Myocyte (in vitro differentiated cells): ENCODE results near the gene RRAS. TPM values are rescaled to one million over a fixed set of nuclear protein-coding genes. Genes with fewer than 3 reads are reported as not detected.
A peak's percentile ranks its signal among the peaks of the same experiment; 100 is the strongest.

Experiments
- DNase-seq: peaks from one replicate; pipeline ENCODE4 v3.0.0-alpha.2; 2012; ENCODE audit warnings: low read depth
- polyA plus RNA-seq: library from polyadenylated mRNA; unstranded; fragments of >200 nt; gene quantifications from one replicate; pipeline ENCODE4 v1.2.1, GENCODE V29; 2012; ENCODE audit warnings: missing spikeins
- total RNA-seq: library from RNA; depleted of rRNA; stranded (reverse); fragments of >200 nt; gene quantifications from 2 replicates; pipeline ENCODE4 v1.2.3, GENCODE V29; 2014

RRAS gene
- 29.8 and 42.1 TPM in 2 replicates for total RNA-seq
- polyA plus RNA-seq = 213 TPM

DNA sequence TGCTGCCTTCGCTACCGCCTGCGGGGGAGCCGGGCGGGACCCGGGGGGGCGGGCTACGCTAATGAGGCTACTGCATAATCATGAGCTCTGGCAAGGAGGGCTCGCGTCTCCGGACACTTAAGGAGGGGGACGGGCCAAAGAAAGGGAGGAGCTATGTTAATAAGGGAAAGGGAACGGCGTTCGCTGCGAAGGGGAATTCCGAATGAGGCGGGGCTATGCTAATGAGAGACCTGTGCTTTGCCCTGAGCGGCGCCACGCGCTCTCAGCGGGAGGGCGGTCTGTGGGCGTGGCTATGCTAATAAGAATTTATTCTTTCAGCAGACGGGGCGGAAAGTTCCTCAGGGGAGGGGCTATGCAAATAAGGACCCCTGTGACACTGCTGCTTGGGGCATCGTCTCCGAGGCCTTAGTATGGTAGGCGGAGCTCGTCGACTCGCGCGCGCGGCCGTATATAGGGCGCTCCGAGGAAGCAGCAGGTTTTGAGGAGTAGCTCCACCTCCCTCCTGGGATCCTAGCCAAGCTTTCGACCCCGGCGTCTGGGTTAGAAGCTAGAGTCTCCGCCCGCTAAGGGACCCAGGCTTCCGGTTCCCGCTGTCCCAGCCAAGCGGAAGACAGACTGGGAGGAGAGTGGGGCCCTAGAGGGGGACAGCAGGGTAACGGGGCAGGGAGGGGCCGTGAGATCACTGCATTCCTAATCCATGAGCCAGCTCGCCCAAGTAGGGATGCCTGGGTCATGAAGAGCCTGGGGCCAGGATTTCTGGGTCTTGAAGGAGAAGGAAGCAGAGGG lies at the start of gene RRAS:
Gene RRAS (minus strand): TSS at position 31 of the 786 bp plus-strand sequence. CDS start 45 bp downstream, outside the sequence.
- peak; percentile 100 for DNase-seq

DNA sequence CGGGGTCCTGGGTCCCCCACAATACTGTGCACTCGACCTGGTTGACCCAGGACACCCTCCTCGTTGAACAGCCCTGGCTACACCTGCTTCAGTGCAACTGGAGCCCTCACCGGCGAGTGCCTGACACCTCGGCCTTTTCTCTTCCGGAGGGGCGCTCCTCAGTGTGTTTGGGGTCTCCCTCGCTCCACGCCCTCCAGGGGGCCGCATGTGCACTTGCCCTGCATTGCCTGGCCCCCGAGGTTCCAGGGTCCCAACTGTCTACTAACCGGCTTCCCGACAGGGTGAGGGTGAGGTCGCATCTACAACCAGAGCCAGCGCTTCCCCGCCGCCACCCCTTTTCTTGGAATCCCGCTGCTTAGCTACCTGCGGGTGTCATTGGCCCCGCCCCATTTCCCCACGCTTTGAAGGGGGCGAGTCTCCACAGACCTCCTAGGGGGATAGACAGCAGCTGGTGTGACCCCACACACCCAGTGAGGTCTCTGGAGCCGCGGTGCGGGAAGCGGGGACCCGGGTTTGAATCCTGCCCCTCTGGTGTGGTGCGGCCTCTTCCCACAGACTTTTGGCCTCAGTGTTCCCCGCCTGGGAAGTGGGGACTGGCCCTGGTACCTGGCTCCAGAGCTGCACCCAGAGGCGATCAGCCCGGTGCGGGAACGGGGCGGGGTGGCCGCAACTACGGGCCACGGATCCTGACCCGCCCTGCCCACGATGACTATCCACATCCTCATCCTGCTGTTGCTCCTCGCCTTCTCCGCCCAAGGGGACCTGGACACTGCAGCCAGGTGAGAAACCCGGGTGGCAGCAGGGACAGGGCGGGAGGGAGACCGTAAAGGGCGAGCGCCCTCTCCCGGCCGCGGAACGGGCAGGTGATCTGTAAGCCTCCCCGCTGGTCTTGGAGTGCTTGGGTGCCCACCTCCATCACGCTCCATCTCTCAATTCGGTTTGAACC lies 49.5 kb upstream of the RRAS start, which contains the start of gene ADM5:
Gene ADM5 (plus strand): TSS at position 462 of the 946 bp plus-strand sequence. CDS start 244 bp downstream, at position 706.
- DNase-seq = no peak

DNA sequence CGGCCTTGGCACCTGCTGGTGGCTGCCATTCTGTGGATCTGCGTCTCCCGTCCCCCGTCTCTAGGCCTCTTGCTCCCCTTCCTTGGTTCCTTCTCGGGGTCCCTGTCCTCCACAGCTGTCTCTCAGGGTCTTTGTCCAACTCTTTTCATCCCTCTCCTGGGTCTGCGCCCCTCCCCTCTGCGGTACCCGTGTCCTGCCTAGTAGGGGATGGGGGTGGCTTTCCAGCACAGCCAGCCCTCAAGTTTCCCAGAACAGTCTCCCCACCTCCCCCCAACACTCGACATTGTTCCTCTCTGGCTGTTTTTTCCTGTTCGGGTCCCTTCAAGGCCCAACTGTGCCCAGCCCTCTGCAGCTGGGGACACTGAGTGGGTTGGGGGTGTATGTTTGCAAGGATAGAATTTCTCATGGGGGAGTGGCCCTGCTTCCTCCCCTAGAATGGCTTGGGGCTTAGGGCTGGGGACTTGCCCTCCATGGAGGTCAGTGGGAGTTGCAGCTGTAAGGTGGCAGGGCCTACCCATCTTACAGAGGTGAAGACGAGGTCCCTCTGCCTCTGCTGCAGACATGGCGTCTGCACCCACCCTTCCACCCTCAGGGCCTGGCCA lies 48.7 kb upstream of the RRAS start:
- no peak for DNase-seq

DNA sequence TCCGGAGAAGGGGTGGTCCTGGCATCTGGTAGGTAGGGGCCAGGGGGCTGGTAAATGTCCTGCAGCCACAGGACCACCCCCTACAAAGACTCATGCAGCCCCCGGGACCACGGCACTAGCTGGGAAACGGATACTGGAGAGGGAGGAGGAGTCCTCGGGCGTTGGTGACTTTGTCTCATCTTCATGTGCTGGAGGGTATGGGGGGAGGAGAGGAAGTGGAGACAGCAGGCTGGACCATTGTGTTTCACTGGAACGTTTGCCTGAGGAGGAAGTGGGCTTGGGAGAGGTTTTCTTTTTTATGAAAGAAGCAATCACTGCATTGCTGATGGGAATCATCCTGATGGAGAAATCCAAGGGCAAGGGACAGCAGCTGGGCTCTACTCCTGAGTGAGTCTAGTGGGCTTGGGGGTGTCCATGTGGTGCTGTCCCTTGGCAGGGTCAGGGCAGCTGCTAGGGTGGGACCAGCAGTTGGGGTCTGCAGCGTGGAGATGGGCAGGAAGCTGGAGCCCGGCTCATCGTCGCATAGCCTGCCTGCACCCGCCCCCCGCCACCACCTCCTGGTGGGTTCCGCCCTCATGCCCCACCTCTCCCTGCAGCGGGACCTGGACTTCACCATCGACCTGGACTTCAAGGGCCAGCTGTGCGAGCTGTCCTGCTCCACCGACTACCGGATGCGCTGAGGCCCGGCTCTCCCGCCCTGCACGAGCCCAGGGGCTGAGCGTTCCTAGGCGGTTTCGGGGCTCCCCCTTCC lies 47.8 kb upstream of the RRAS start:
- DNase-seq = no peak

DNA sequence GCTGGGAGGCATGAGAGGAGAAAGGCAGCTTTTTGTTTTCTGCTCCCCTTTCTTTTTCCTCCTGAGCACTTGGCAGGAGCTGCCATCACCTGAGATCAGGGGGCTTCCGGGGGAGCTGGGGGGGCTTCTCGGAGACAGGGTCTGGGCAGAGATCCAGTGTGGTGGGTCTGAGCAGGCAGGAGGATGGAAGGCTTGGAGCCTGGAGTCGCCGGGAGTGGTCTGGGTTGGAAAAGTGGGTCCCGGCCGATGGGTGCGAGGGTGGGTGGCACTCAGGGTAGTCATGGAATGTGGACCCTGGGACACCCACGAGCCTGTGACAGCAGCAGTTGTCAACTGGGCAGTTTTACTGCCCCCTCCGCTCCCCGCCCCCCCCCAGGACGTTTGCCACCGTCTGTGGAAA lies 47.2 kb upstream of the RRAS start:
- no peak for DNase-seq

DNA sequence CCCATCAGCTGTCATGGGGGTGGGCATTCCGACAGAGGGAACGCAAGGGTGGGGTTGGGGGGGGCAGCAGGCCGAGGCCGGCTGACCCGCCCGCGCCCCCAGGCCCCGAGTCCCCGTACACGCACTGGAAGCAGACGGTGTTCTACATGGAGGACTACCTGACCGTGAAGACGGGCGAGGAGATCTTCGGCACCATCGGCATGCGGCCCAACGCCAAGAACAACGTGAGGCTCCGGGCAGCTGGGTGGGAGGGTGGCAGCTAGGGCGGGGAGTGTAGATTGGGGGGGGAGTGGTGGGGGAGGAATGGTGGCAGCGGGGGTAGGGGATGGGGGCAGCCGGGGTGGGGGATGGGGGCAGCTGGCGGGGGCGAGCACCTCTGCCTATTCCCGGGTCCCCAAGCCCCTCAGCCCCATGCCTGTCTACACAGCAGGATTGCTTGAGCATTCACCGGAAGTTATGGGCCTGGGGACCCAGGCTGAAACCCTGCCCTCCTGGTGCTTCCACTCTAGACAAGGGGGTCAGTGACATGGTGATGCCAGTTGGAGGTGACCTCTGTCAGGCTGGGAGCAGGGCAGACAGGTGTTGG lies 46.7 kb upstream of the RRAS start:
- DNase-seq = no peak

DNA sequence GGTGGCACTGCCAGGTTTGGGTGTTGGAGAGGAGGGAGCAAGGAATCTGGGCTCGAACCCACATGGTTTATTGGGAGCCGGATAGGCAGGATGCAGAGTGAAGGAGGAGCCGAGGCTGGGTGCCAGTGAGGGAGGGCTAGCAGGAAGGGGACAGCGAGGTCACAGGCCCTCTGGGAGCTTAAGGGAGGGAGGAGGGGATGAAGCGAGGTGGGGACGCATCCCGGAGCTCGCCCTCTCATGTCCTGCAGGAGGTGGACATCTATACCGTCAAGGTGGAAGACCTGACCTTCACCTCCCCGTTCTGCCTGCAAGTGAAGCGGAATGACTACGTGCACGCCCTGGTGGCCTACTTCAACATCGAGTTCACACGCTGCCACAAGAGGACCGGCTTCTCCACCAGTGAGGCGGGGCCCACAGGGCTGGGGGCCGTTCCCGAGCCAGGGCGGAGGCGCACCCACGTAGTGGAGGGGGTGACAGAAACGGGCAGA lies 45.9 kb upstream of the RRAS start:
- no peak for DNase-seq

DNA sequence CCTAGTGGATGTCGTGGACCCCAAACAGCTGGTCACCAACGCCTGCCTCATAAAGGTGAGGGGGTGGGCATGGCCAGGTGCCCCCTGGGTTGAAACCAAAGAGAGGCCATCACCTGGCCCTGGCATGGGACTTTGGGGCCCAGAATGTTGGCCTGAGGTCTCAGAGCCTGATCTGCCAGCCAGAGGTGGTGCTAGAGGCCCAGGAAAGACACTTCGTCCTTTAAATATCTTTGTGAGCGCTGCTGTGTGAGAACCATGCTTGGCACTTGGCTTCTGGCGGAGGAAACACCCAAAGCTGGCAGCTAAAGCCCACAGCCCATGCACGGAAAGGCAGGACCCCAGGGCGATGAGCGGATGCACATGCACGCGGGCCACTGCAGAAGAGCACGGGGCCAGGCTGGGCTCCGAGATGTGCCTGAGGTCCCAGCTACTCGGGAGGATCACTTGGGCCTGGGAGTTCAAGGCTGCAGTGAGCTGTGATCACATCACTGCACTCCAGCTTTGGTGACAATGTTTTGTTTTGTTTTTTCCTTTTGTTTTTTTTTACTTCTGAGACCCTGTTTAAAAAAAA lies 45.1 kb upstream of the RRAS start:
- DNase-seq = no peak

DNA sequence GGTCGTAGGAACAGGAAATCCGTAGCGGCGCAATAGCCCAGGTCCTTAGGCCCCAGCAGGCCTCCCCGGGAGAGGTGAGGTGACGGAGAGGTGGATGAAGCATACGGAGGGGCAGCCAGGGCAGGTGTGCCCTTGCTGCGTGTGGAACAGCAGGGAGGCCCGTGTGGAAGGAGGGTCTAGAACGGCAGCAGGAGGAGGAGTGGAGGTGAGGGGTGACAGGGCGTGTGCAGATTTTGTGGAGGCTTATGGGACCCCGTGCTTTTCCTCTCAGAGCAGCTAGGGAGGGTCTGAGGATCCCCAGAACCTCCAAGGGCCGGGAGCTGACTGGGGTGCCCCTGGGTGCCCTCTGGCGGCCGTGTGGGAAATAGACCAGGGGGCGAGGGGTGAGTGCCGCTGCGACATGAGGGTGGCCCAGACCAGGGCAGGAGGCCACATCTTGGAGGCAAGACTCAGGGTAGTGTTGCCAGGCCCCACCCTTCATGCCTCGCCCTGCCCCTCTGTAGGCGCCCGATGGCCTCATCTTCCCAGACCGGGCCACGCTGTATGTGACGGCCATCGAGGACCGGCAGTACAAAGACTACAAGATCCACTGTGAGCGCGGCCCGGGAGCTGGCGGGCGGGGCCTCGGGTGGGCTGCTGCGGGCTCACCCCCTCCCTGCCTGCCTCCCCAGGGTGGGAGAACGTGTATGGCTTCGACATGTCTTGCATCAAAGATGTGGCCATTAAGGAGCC lies 44.5 kb upstream of the RRAS start:
- peak; percentile 15 for DNase-seq

DNA sequence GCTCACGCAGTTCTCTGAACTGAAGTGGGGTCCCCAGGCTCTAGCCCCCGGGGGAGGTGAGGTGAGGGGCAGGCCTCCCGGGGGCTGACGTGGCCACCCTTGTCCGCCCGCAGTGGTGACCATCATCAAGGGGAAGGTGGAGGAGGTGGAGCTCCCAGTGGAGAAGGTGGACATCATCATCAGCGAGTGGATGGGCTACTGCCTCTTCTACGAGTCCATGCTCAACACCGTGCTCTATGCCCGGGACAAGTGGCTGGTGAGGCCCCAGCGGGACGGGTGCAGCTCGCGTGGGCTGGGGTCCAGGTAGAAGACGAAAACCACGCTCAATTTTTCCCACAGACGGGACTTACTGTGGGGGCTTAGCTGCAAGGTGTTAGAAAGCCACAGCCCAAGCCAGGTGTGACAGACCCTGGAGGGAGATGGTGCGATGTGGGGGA lies 43.9 kb upstream of the RRAS start:
- no peak for DNase-seq

DNA sequence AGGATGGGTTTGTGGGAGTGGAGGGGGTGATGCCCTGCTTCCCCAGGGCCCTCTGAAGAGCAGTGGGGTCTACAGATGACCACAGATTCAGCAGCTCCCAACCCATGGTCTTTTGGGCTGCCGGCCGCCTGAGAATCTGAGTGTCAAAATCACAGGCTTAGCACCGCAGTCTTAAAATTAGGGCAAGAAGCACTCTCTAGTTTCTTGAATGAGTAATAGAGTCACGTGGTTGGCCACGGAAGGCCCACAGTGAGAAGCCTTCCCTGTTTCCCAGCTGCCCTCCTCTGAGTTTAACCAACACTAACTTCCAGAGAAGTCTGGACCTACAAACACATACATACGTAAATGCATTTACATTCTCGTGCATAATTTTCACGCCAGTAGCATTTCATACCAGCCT lies 42.3 kb upstream of the RRAS start:
- peak; percentile 26 for DNase-seq

DNA sequence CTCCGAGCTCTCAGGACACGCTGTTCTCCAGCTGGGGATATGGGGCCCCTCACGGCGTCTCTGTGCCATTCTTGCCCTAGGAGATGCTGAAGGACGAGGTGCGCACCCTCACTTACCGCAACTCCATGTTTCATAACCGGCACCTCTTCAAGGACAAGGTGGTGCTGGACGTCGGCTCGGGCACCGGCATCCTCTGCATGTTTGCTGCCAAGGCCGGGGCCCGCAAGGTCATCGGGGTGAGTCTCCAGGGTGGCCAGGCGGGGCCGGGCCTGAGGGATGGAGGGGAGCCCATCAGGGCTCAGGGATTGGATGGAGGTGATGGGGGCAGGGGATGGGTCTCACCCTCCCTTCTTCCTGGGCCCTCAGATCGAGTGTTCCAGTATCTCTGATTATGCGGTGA lies 41.9 kb upstream of the RRAS start:
- no peak for DNase-seq

DNA sequence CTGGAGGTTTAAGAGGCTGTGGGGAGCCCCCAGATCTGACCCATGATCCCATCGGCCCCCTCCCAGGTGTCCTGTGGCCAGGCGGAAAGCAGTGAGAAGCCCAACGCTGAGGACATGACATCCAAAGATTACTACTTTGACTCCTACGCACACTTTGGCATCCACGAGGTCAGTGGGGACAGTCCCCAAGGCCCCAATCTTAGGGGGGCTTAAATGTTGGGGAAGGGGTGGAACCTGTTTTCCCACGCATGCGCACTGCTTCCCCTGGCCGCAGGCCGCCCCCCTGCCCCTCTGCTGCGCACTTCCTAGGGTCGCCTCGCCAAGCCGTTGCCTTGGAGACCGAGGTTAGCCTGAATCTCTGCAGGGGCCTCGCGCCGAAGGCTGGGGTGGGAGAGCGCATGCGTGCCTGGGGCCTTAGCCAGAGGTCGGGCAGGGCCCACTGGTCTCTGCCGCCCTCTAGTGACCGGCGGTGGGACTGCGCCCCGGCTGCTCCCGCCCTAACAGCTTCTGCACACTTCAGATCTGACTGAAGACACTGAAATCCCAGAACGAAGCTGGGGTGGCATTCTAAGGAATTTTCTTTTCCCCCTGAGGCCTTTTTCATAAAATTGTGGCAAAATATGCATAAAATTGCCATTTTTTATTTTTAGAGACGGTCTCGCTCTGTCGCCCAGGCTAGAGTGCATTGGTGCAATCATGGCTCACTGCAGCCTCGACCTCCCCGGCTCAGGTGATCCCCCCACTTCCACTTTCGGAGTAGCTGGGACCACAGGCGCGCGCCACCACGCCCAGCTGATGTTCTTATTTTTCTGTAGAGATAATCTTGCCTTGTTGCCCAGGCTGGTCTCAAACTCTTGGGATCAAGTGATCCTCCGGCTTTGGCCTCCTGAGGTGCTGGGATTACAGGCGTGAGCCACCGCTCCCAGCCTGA lies 40.7 kb upstream of the RRAS start:
- peak; percentile 82 for DNase-seq

DNA sequence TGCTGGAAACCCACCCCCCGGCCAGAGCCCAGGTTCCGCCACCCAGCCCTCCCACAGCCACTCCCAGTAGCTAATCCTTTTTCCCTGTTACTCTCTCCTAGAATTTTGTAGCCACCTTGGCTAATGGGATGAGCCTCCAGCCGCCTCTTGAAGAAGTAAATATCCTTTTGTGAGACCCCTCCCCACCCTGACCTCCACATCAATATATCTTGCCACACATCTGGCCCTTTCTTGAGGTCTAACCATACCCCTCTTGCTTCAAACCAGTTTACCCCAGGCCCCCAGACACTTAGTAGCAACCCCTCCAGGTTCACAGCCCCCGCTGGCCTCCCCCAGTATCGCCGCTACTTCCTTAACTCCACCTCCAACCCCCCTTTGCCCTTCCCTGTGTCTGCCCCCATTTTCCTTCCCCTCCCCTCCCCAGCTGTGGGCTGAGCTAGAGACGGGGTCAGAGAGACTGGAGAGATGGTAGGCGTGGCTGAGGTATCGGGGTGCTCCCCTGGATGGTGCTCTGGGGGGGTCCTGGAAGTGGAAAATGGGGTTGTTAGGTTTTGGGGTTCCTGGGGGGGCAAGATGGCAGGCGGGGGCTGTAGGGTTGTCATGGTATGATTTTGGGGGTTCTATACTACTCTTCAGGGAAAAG lies 39.9 kb upstream of the RRAS start:
- DNase-seq = no peak

DNA sequence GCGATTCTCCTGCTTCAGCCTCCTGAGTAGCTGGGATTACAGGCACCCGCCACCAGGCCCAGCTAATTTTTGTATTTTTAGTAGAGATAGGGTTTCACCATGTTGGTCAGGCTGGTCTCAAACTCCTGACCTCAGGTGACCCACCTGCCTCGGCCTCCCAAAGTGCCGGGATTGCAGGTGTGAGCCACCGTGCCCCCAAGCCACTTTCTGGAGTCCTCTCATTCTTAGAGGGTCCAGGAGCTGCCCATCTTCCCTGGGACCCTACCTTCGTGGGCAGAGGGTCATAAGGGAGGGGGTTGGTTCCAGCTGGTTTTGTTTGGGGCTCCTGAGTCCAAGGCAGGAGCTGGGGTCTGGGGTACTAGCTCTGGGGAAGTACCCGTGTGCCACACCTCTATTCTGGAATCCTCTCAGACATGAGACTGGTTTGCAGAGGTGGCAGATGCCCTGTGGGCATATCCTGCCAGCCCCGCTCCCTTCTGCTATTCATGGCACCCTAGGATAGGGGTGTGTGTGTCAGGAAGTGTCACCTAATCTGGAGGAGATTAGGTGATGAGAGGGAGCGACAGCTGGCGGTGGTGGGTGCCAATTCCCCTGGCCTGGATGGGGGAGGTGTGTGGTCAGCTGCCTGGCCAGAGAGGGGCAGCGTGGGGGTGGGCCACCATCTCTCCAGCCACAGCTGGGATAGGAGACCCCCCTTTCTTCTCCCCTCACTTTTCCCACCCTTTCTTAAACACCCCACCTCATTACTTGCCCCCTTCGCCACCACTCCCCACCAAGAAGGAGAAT lies 39.2 kb upstream of the RRAS start:
- DNase-seq = peak; percentile 90

DNA sequence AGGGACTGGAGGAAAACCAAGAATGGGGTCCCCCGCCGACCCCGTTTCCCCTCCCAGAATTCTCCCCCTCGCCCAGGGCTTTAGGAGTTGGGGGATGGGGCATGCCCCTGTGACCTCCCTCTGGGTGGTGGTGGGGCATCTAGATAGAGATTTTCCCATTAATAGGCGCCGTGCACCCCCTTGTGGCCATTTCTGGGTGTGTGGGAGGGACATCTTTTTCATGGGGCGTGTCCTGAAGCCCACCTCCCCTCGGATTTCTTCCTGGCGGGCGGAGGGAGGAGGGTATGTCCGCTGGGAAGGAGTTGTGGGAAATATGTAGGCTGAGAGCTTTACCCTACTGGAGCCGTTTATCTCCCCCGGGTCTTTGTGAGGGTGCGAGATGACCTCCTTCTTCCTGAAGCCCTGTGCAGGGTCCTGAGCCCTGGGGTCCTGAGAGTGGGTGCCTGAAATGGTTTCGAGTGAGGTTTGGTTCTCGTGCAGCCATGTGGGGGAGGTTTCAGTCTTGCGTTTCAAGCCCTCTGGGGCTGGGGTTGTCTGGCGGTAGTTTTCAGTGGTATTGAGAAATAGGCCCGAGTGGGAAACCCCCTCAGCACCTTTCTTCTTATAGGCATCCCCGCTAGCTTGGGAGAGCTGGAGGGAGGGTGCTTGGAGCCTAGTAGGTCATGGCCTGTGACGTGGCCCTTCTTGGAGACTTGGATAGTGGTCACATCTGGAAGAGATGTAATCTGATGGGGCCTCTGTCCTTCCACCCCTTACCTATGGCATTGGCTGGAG lies 38.1 kb upstream of the RRAS start:
- DNase-seq = peak; percentile 85
